HepG2 (cell line): Measurements from ENCODE around the gene PPP2R5B. TPM values are rescaled to one million over a fixed set of nuclear protein-coding genes. Genes with fewer than 3 reads are reported as not detected.
A peak's percentile ranks its signal among the peaks of the same experiment; 100 is the strongest.

ENCODE experiments used
- AGO1 ChIP-seq: fragments of 200-400 bp; formaldehyde crosslinking; IDR thresholded peaks from 2 replicates; pipeline ENCODE4 v1.6.1; 2017; ENCODE audit warnings: mild to moderate bottlenecking, low read depth, low read length, moderate library complexity; ENCODE audit not compliant: poor library complexity, severe bottlenecking
- CHD4 ChIP-seq: fragments of 200-600 bp; sonication (generic); IDR thresholded peaks from 2 replicates; pipeline ENCODE4 v1.7.0; 2017; ENCODE audit warnings: mild to moderate bottlenecking, low read length, borderline replicate concordance
- DR1 ChIP-seq: sonication (generic); formaldehyde crosslinking; IDR thresholded peaks from 2 replicates; pipeline ENCODE4 v1.8.0; 2021; ENCODE audit warnings: mild to moderate bottlenecking, missing genetic modification reagents, inconsistent platforms
- EEA1 ChIP-seq: sonication (generic); formaldehyde crosslinking; IDR thresholded peaks from 2 replicates; pipeline ENCODE4 v1.5.1; 2020; ENCODE audit warnings: mild to moderate bottlenecking, missing genetic modification reagents, borderline replicate concordance
- ELF3 ChIP-seq: IDR thresholded peaks from 2 replicates; pipeline ENCODE4 v1.6.1; 2016; ENCODE audit warnings: missing genetic modification reagents, missing compliant biosample characterization
- HMGA1 ChIP-seq: sonication (generic); formaldehyde crosslinking; conservative IDR thresholded peaks from 2 replicates; pipeline ENCODE4 v1.4.0; 2020; ENCODE audit warnings: missing genetic modification reagents
- KDM3A ChIP-seq: IDR thresholded peaks from 2 replicates; pipeline ENCODE4 v1.6.1; 2018; ENCODE audit warnings: low read depth, missing compliant biosample characterization
- MYC ChIP-seq: sonication (generic); formaldehyde crosslinking; IDR thresholded peaks from 2 replicates; pipeline ENCODE4 v1.9.0; 2021; ENCODE audit warnings: missing genetic modification reagents, borderline replicate concordance
- SOX13 ChIP-seq, 3 experiments: fragments of 450-650 bp in 1 of 3; sonication (generic) in 1 of 3; formaldehyde crosslinking in 1 of 3; IDR thresholded peaks in 2 of 3; conservative IDR thresholded peaks in 1 of 3; 2 replicates each; pipeline versions ENCODE4 v1.5.0 to v1.6.1; 2016 to 2020; ENCODE audit warnings: antibody characterized with exemption in 1 of 3, mild to moderate bottlenecking in 1 of 3, missing compliant biosample characterization in 1 of 3, missing genetic modification reagents in 1 of 3, moderate library complexity in 1 of 3
- SUZ12 ChIP-seq: fragments of 150-350 bp; IDR thresholded peaks from 2 replicates; pipeline ENCODE4 v1.6.1; 2014; ENCODE audit warnings: low read depth, low read length
- TBX3 ChIP-seq: fragments of 450-650 bp; IDR thresholded peaks from 2 replicates; pipeline ENCODE4 v1.6.1; 2017; ENCODE audit warnings: antibody characterized with exemption, mild to moderate bottlenecking, inconsistent platforms, borderline replicate concordance
- THAP11 ChIP-seq: IDR thresholded peaks from 2 replicates; pipeline ENCODE4 v1.6.1; 2016; ENCODE audit warnings: missing biosample characterization, missing genetic modification reagents
- ZBTB7B ChIP-seq: sonication (generic); formaldehyde crosslinking; IDR thresholded peaks from 2 replicates; pipeline ENCODE4 v1.4.0; 2020; ENCODE audit warnings: missing genetic modification reagents
- ZFY ChIP-seq: sonication (generic); formaldehyde crosslinking; IDR thresholded peaks from 2 replicates; pipeline ENCODE4 v1.4.0; 2020; ENCODE audit warnings: missing genetic modification reagents
- ZNF441 ChIP-seq: sonication (generic); formaldehyde crosslinking; IDR thresholded peaks from 2 replicates; pipeline ENCODE4 v1.7.0; 2021; ENCODE audit warnings: missing genetic modification reagents, borderline replicate concordance
- polyA plus RNA-seq, 8 experiments: library from polyadenylated mRNA; depleted of rRNA in 3 of 8; stranded (reverse) in 7 of 8; unstranded in 1 of 8; fragments of >200 nt; fragmentation: Illumina TruSeq in 4 of 8; extraction: Trizol in 4 of 8; gene quantifications; 2 replicates each; pipeline versions ENCODE4 v1.2.1 to v1.2.3, GENCODE V29; 2011 to 2016; ENCODE audit warnings: low read depth in 4 of 8, missing spikeins in 1 of 8, mixed read lengths in 1 of 8; ENCODE audit not compliant: insufficient read depth in 1 of 8
- total RNA-seq, 5 experiments: library from RNA; depleted of rRNA; stranded (reverse); fragments of >200 nt; fragmentation: Illumina TruSeq; extraction: Trizol; gene quantifications; 2 replicates each; pipeline ENCODE4 v1.2.3, GENCODE V29; 2016; ENCODE audit warnings: low read depth in 1 of 5
- TF ChIP-seq, protein P1 (sequence below): IDR thresholded peaks from 2 replicates; pipeline ENCODE4 v1.6.1; 2016; ENCODE audit warnings: mild to moderate bottlenecking, missing biosample characterization, missing genetic modification reagents
- TF ChIP-seq, protein P2 (sequence below): sonication (generic); formaldehyde crosslinking; IDR thresholded peaks from 2 replicates; pipeline ENCODE4 v1.4.0; 2020; ENCODE audit warnings: missing genetic modification reagents
- TF ChIP-seq, protein P3 (sequence below): sonication (generic); formaldehyde crosslinking; IDR thresholded peaks from 2 replicates; pipeline ENCODE4 v1.4.0; 2020; ENCODE audit warnings: missing genetic modification reagents
- TF ChIP-seq, protein P4 (sequence below): sonication (generic); formaldehyde crosslinking; IDR thresholded peaks from 2 replicates; pipeline ENCODE4 v1.5.1; 2020; ENCODE audit warnings: missing genetic modification reagents, mild to moderate bottlenecking, borderline replicate concordance
- TF ChIP-seq, protein P5 (sequence below): sonication (generic); formaldehyde crosslinking; IDR thresholded peaks from 2 replicates; pipeline ENCODE4 v1.9.0; 2022; ENCODE audit warnings: low read depth, missing genetic modification reagents

Gene PPP2R5B
- total and polyA plus RNA-seq, 2 of the 13 experiments (the other 11 are each of a cell fraction or from before 2014, with no cell fraction given), result 2.3 to 8.3 TPM

DNA sequence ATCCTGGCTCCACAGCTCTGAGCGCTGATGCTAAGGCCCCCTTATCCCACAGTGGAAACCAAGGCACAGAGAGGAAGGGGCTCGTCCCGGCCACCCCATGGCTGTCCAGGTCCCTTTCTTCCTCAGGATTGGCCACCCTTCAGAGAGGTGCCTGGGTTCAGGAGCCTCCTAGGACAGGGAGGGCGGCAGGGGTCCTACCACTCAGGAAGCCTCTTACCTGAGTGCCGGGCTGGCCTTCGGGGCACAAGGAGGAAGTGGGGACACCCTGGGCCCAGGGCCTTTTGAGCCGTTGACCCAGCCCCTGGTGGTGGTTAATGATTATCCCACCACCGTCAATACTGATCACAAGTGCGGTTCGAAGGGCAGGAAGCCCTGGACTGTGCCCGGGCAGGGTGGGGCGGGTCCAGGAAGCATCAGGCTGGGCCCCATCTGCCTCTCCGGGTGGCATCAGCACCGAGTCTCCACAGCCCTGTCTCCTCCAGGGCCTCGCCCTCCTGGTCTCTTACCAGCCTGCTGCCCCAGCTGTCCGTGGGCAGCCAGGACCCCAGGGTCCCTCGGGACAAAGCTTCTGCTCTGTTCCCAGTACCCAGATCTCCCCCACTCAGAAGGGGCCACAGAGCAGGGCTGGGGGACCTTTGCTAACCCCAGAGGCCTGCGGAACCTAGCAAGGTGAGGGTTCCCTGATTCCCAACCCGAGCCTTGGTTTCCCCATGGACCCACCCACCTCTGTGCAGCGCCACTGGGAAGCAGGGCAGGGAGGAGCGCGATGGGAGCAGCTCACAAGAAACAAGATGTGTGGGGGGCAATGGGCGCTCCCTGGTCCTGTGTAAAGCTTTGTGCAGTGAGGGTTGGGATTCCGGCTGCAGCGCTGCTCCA is 31.1 kb upstream of the PPP2R5B start (continued):
- no peak for TF ChIP-seq EEA1 (CRISPR knock-in tag)
- TF ChIP-seq MYC (CRISPR knock-in tag), result peak; percentile 68
- peak; percentile 82; the same call in 1 of the 2 replicates for TF ChIP-seq ZFY (CRISPR knock-in tag)
- TF ChIP-seq DR1, result peak; percentile 97
- TF ChIP-seq, protein P1, sequence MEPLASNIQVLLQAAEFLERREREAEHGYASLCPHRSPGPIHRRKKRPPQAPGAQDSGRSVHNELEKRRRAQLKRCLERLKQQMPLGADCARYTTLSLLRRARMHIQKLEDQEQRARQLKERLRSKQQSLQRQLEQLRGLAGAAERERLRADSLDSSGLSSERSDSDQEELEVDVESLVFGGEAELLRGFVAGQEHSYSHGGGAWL, result peak; percentile 77; the same call in 1 of the 2 replicates
- peak; percentile 81; the same call in 1 of the 2 replicates for TF ChIP-seq ZNF441
- TF ChIP-seq TBX3, result no peak
- peak; percentile 42; the same call in 1 of the 2 replicates for TF ChIP-seq SOX13 (IDR thresholded peaks at IDR 0.05)
- TF ChIP-seq SOX13 (CRISPR knock-in tag; conservative IDR thresholded peaks at IDR 0.05 in 1 of 2, IDR thresholded peaks at IDR 0.05 in 1 of 2), result peak in 1 of 2 experiments; percentile 63; a peak in 2 of 4 replicates
- TF ChIP-seq, protein P2, sequence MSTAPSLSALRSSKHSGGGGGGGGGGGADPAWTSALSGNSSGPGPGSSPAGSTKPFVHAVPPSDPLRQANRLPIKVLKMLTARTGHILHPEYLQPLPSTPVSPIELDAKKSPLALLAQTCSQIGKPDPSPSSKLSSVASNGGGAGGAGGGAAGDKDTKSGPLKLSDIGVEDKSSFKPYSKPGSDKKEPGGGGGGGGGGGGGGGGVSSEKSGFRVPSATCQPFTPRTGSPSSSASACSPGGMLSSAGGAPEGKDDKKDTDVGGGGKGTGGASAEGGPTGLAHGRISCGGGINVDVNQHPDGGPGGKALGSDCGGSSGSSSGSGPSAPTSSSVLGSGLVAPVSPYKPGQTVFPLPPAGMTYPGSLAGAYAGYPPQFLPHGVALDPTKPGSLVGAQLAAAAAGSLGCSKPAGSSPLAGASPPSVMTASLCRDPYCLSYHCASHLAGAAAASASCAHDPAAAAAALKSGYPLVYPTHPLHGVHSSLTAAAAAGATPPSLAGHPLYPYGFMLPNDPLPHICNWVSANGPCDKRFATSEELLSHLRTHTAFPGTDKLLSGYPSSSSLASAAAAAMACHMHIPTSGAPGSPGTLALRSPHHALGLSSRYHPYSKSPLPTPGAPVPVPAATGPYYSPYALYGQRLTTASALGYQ (CRISPR knock-in tag), result no peak
- TF ChIP-seq CHD4, result no peak
- TF ChIP-seq, protein P3, sequence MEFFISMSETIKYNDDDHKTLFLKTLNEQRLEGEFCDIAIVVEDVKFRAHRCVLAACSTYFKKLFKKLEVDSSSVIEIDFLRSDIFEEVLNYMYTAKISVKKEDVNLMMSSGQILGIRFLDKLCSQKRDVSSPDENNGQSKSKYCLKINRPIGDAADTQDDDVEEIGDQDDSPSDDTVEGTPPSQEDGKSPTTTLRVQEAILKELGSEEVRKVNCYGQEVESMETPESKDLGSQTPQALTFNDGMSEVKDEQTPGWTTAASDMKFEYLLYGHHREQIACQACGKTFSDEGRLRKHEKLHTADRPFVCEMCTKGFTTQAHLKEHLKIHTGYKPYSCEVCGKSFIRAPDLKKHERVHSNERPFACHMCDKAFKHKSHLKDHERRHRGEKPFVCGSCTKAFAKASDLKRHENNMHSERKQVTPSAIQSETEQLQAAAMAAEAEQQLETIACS (CRISPR knock-in tag), result no peak
- peak; percentile 72 for TF ChIP-seq THAP11 (CRISPR knock-in tag)
- TF ChIP-seq ZBTB7B, result peak; percentile 67; the same call in 1 of the 2 replicates
- TF ChIP-seq, protein P4, sequence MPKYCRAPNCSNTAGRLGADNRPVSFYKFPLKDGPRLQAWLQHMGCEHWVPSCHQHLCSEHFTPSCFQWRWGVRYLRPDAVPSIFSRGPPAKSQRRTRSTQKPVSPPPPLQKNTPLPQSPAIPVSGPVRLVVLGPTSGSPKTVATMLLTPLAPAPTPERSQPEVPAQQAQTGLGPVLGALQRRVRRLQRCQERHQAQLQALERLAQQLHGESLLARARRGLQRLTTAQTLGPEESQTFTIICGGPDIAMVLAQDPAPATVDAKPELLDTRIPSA (CRISPR knock-in tag), result peak; percentile 84; the same call in 1 of the 2 replicates
- no peak for TF ChIP-seq HMGA1 (CRISPR knock-in tag)
- TF ChIP-seq AGO1, result peak; percentile 80
- TF ChIP-seq ELF3 (CRISPR knock-in tag), result peak; percentile 99
- TF ChIP-seq, protein P5, sequence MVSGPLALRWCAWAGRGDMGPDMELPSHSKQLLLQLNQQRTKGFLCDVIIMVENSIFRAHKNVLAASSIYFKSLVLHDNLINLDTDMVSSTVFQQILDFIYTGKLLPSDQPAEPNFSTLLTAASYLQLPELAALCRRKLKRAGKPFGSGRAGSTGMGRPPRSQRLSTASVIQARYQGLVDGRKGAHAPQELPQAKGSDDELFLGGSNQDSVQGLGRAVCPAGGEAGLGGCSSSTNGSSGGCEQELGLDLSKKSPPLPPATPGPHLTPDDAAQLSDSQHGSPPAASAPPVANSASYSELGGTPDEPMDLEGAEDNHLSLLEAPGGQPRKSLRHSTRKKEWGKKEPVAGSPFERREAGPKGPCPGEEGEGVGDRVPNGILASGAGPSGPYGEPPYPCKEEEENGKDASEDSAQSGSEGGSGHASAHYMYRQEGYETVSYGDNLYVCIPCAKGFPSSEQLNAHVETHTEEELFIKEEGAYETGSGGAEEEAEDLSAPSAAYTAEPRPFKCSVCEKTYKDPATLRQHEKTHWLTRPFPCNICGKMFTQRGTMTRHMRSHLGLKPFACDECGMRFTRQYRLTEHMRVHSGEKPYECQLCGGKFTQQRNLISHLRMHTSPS (CRISPR knock-in tag), result peak; percentile 99
- TF ChIP-seq SUZ12, result no peak
- peak; percentile 58; the same call in 1 of the 2 replicates for TF ChIP-seq KDM3A
